WTC11 (cell line): ENCODE results near the gene DCAF15. TPM values are rescaled to one million over a fixed set of nuclear protein-coding genes. Genes with fewer than 3 reads are reported as not detected.

Experiments used
- ATAC-seq: fragments of 200-7000 bp; cut with Tn5 transposase; 2 replicates; pipeline ENCODE4 v1.10.0; 2021; ENCODE audit warnings: mild to moderate bottlenecking, moderate library complexity
- CTCF ChIA-PET: fragments of 300-600 bp; sonication (Branson Sonifier 250); formaldehyde crosslinking; loops from one replicate; lab custom pipeline; 2021; ENCODE audit warnings: antibody characterized with exemption; lab: Charles Lee
- POLR2A ChIA-PET: fragments of 350-600 bp; sonication (Branson Sonifier 250); formaldehyde crosslinking; loops from one replicate; lab custom pipeline; 2021; ENCODE audit warnings: antibody characterized with exemption; lab: Charles Lee
- DNase-seq: peaks from one replicate; pipeline ENCODE4 v3.0.0; 2021; ENCODE audit warnings: low spot score
- H3K27ac Mint-ChIP-seq: 2 replicates; pipeline ENCODE4 v1.8.0; 2021; ENCODE audit warnings: mixed read lengths
- H3K27me3 Mint-ChIP-seq: 2 replicates; pipeline ENCODE4 v1.8.0; 2021; ENCODE audit warnings: low read depth, mild to moderate bottlenecking, moderate library complexity, mixed read lengths
- H3K36me3 Mint-ChIP-seq: 2 replicates; pipeline ENCODE4 v1.8.0; 2021; ENCODE audit warnings: mixed read lengths
- H3K4me1 Mint-ChIP-seq: 2 replicates; pipeline ENCODE4 v1.8.0; 2022; ENCODE audit warnings: mixed read lengths
- H3K4me3 Mint-ChIP-seq: 2 replicates; pipeline ENCODE4 v1.8.0; 2021; ENCODE audit warnings: mild to moderate bottlenecking, moderate library complexity, mixed read lengths
- H3K9me3 Mint-ChIP-seq: 2 replicates; pipeline ENCODE4 v1.8.0; 2021; ENCODE audit warnings: mixed read lengths
- ATF1 ChIP-seq: sonication (generic); formaldehyde crosslinking; IDR thresholded peaks from 2 replicates; pipeline ENCODE4 v1.8.1; 2023; ENCODE audit warnings: mild to moderate bottlenecking, moderate library complexity, missing genetic modification reagents
- CREB1 ChIP-seq: sonication (generic); formaldehyde crosslinking; IDR thresholded peaks from 2 replicates; pipeline ENCODE4 v1.8.0; 2023; ENCODE audit warnings: mild to moderate bottlenecking, missing genetic modification reagents
- E2F1 ChIP-seq: sonication (generic); formaldehyde crosslinking; IDR thresholded peaks from 2 replicates; pipeline ENCODE4 v1.8.0; 2022; ENCODE audit warnings: mild to moderate bottlenecking, missing genetic modification reagents
- ERG ChIP-seq: fragments of 250-450 bp; sonication (Bioruptor Pico); IDR thresholded peaks from 2 replicates; pipeline ENCODE4 v1.8.0; 2021; ENCODE audit warnings: mild to moderate bottlenecking
- ESRRA ChIP-seq: sonication (generic); formaldehyde crosslinking; IDR thresholded peaks from 2 replicates; pipeline ENCODE4 v1.8.1; 2022; ENCODE audit warnings: mild to moderate bottlenecking, missing genetic modification reagents, borderline replicate concordance
- MXD4 ChIP-seq: fragments of 250-450 bp; sonication (Bioruptor Pico); IDR thresholded peaks from 2 replicates; pipeline ENCODE4 v1.8.0; 2021; ENCODE audit warnings: mild to moderate bottlenecking, moderate library complexity, borderline replicate concordance
- NFATC4 ChIP-seq: fragments of 250-450 bp; sonication (Bioruptor Pico); IDR thresholded peaks from 2 replicates; pipeline ENCODE4 v1.9.0; 2021; ENCODE audit warnings: mild to moderate bottlenecking
- NFE2L1 ChIP-seq: sonication (generic); formaldehyde crosslinking; IDR thresholded peaks from 2 replicates; pipeline ENCODE4 v1.8.1; 2023; ENCODE audit warnings: missing genetic modification reagents
- RELA ChIP-seq: sonication (generic); formaldehyde crosslinking; IDR thresholded peaks from 2 replicates; pipeline ENCODE4 v1.8.1; 2022; ENCODE audit warnings: missing genetic modification reagents, mild to moderate bottlenecking, borderline replicate concordance
- SMAD3 ChIP-seq: sonication (generic); formaldehyde crosslinking; IDR thresholded peaks from 2 replicates; pipeline ENCODE4 v1.8.0; 2022; ENCODE audit warnings: missing genetic modification reagents, mild to moderate bottlenecking, borderline replicate concordance
- SOX15 ChIP-seq: fragments of 250-450 bp; sonication (Bioruptor Pico); IDR thresholded peaks from 2 replicates; pipeline ENCODE4 v1.9.0; 2021; ENCODE audit warnings: mild to moderate bottlenecking
- ZMAT4 ChIP-seq: fragments of 250-450 bp; sonication (Bioruptor Pico); IDR thresholded peaks from 2 replicates; pipeline ENCODE4 v1.9.0; 2021; ENCODE audit warnings: mild to moderate bottlenecking
- ZNF121 ChIP-seq: sonication (generic); formaldehyde crosslinking; IDR thresholded peaks from 2 replicates; pipeline ENCODE4 v1.8.0; 2023; ENCODE audit warnings: missing genetic modification reagents
- ZNF219 ChIP-seq: sonication (generic); formaldehyde crosslinking; IDR thresholded peaks from 2 replicates; pipeline ENCODE4 v1.8.0; 2023; ENCODE audit warnings: missing genetic modification reagents, mild to moderate bottlenecking, borderline replicate concordance
- ZNF232 ChIP-seq: sonication (generic); formaldehyde crosslinking; IDR thresholded peaks from 2 replicates; pipeline ENCODE4 v1.8.0; 2022; ENCODE audit warnings: mild to moderate bottlenecking, missing genetic modification reagents
- ZNF263 ChIP-seq: sonication (generic); formaldehyde crosslinking; IDR thresholded peaks from 2 replicates; pipeline ENCODE4 v1.8.1; 2022; ENCODE audit warnings: low read depth, mild to moderate bottlenecking, moderate library complexity, missing genetic modification reagents
- ZNF281 ChIP-seq: sonication (generic); formaldehyde crosslinking; IDR thresholded peaks from 2 replicates; pipeline ENCODE4 v1.8.0; 2023; ENCODE audit warnings: mild to moderate bottlenecking, missing genetic modification reagents
- ZNF416 ChIP-seq: fragments of 250-450 bp; sonication (Bioruptor Pico); IDR thresholded peaks from 2 replicates; pipeline ENCODE4 v1.9.0; 2021; ENCODE audit warnings: mild to moderate bottlenecking, inconsistent platforms
- ZNF423 ChIP-seq: fragments of 250-450 bp; sonication (Bioruptor Pico); IDR thresholded peaks from 2 replicates; pipeline ENCODE4 v2.1.2; 2022; ENCODE audit warnings: mild to moderate bottlenecking, moderate library complexity
- ZNF671 ChIP-seq: fragments of 250-450 bp; sonication (Bioruptor Pico); IDR thresholded peaks from 2 replicates; pipeline ENCODE4 v1.8.0; 2021; ENCODE audit warnings: mild to moderate bottlenecking
- total RNA-seq: library from RNA; stranded (reverse); gene quantifications from 3 replicates; pipeline ENCODE4 v1.2.3, GENCODE V29; 2021

The DCAF15 gene
- total RNA-seq, 1 experiment from 2014 or later, result 82.9 TPM

GRCh38 chr19:13992025-13992424 is 39.7 kb downstream of the DCAF15 start:
- CTCF ChIA-PET, result interaction anchor here (2.2 to 2.5 kb wide), 2 partner anchors 40 to 67 kb away, joined by 9 to 11 read pairs; partner anchors contain the start of gene IL27RA
- ATAC-seq (no peak), DNase-seq (no peak)
- H3K36me3 Mint-ChIP-seq, result peaks cover 8% of the 10 kb centered on the region
- TF ChIP-seq ZNF121 (CRISPR knock-in tag) (peak; percentile 75; the same call in 1 of the 2 replicates), ZNF671 (CRISPR knock-in tag) (no peak)
- no peaks in the 10 kb centered on the region for H3K9me3 Mint-ChIP-seq
- H3K27ac Mint-ChIP-seq, result no peak overlapping the region
- H3K4me1 Mint-ChIP-seq, result peaks cover 32% of the 10 kb centered on the region
- no peaks in the 10 kb centered on the region for H3K27me3 Mint-ChIP-seq
- POLR2A ChIA-PET, result no interaction called here
- H3K4me3 Mint-ChIP-seq, result no peak overlapping the region

GRCh38 chr19:13993590-13994300 is 41.4 kb downstream of the DCAF15 start:
- ChIA-PET CTCF (interaction anchor here (0.7 to 2.2 kb wide), 5 partner anchors 10 to 132 kb away, joined by 3 to 9 read pairs (median 3); partner anchors contain the start of genes IL27RA and MISP3), POLR2A (no interaction called here)
- no peak overlapping the region for H3K27ac Mint-ChIP-seq

GRCh38 chr19:13995017-13995728 is 42.9 kb downstream of the DCAF15 start:
- POLR2A ChIA-PET, result interaction anchor here (1.6 kb wide), 1 partner anchor 10 kb away, joined by 5 read pairs; no protein-coding TSS in a partner anchor
- TF ChIP-seq NFE2L1 (CRISPR knock-in tag), result no peak
- TF ChIP-seq ESRRA (CRISPR knock-in tag), result no peak
- TF ChIP-seq E2F1 (CRISPR knock-in tag), result no peak
- no peak for TF ChIP-seq CREB1
- TF ChIP-seq ZNF416, result no peak
- no peak for TF ChIP-seq SOX15 (CRISPR knock-in tag)
- TF ChIP-seq, all 79 proteins: peak for 0

More at GRCh38 chr19:13993590-13994300, 41.4 kb downstream of the DCAF15 start:
- Mint-ChIP-seq H3K27me3 (no peaks in the 10 kb centered on the region), H3K4me3 (no peak overlapping the region), H3K36me3 (peaks cover 19% of the 10 kb centered on the region), H3K9me3 (peaks cover 2% of the 10 kb centered on the region), H3K4me1 (peaks cover 16% of the 10 kb centered on the region)
- TF ChIP-seq ZNF423 (CRISPR knock-in tag), result no peak
- TF ChIP-seq ZNF232 (CRISPR knock-in tag), result no peak
- no peak for TF ChIP-seq SMAD3 (CRISPR knock-in tag)
- TF ChIP-seq ZMAT4, result no peak
- no peak for TF ChIP-seq RELA (CRISPR knock-in tag)
- no peak for TF ChIP-seq ZNF263
- TF ChIP-seq ATF1 (CRISPR knock-in tag), result no peak
- no peak for TF ChIP-seq ERG (CRISPR knock-in tag)
- no peak for TF ChIP-seq ZNF219 (CRISPR knock-in tag)
- no peak for TF ChIP-seq MXD4 (CRISPR knock-in tag)
- TF ChIP-seq ESRRA (CRISPR knock-in tag), result no peak
- TF ChIP-seq NFATC4, result no peak
- no peak for TF ChIP-seq ZNF281
- no peak for DNase-seq
- no peak for ATAC-seq

More at GRCh38 chr19:13995017-13995728, 42.9 kb downstream of the DCAF15 start:
- CTCF ChIA-PET, result interaction anchor here (1.0 to 1.5 kb wide), 3 partner anchors 53 to 77 kb away, joined by 3 to 8 read pairs (median 6); partner anchors contain the start of gene MISP3
- no peak for DNase-seq
- peaks cover 11% of the 10 kb centered on the region for H3K9me3 Mint-ChIP-seq
- no peak overlapping the region for H3K4me3 Mint-ChIP-seq
- H3K27me3 Mint-ChIP-seq, result no peaks in the 10 kb centered on the region
- H3K27ac Mint-ChIP-seq, result no peak overlapping the region
- no peak for ATAC-seq
- peaks cover 1% of the 10 kb centered on the region for H3K4me1 Mint-ChIP-seq
- peaks cover 32% of the 10 kb centered on the region for H3K36me3 Mint-ChIP-seq
